Measurements from ENCODE around the gene NECTIN4. TPM values are rescaled to one million over a fixed set of nuclear protein-coding genes. Genes with fewer than 3 reads are reported as not detected.
"Not testable (repeated sequence)": the region's sequence is repeated elsewhere in the genome, so short reads cannot be mapped to it uniquely, and the experiment has no call there.

Gene NECTIN4
- total RNA-seq, 1 experiment from 2014 or later: 0.04 TPM

- Histone ChIP-seq H3K4me1 (peaks cover 5% of the 10 kb centered on the region; the same call in 1 of the 2 replicates), H3K9me3 (replicated peaks) (peaks cover 13% of the 10 kb centered on the region), H3K4me3 (peak within 1 kb of the TSS; percentile 66), H3K36me3 (peaks cover 18% of the 10 kb centered on the region), H3K27me3 (no peaks in the 10 kb centered on the region), H3K27ac (peak within 1 kb of the TSS; percentile 83)
- DNase-seq: peak; percentile 92 to 96
These were observed 43.4 kb downstream of the NECTIN4 start, which contains the start of gene USF1 for GRCh38 chr1:161045736-161046604. TSS of gene USF1 (minus strand) at chr1:161045977. CDS start at chr1:161043275, 2,702 bp downstream.

GRCh38 chr1:161044908-161045735 is 44.2 kb downstream of the NECTIN4 start:
- Histone ChIP-seq H3K36me3 (peaks cover 26% of the 10 kb centered on the region), H3K4me1 (peaks cover 5% of the 10 kb centered on the region; the same call in 1 of the 2 replicates), H3K27ac (peak overlapping the region; percentile 83), H3K27me3 (no peaks in the 10 kb centered on the region), H3K9me3 (replicated peaks) (peaks cover 13% of the 10 kb centered on the region), H3K4me3 (peak overlapping the region; percentile 66)
- peak; percentile 85 to 88 for DNase-seq

GRCh38 chr1:161044535-161044907 is 44.8 kb downstream of the NECTIN4 start:
- peak overlapping the region; percentile 83 for H3K27ac ChIP-seq
- DNase-seq: no peak
- H3K4me3 ChIP-seq: peak overlapping the region; percentile 66
- peaks cover 11% of the 10 kb centered on the region for H3K9me3 ChIP-seq (replicated peaks)
- no peaks in the 10 kb centered on the region for H3K27me3 ChIP-seq
- H3K36me3 ChIP-seq: peaks cover 32% of the 10 kb centered on the region
- peaks cover 5% of the 10 kb centered on the region; the same call in 1 of the 2 replicates for H3K4me1 ChIP-seq

- peaks cover 5% of the 10 kb centered on the region; the same call in 1 of the 2 replicates for H3K4me1 ChIP-seq
- H3K9me3 ChIP-seq (replicated peaks): no peaks in the 10 kb centered on the region
- no peak for DNase-seq
- H3K36me3 ChIP-seq: peaks cover 35% of the 10 kb centered on the region
- no peak overlapping the region for H3K4me3 ChIP-seq
- no peaks in the 10 kb centered on the region for H3K27me3 ChIP-seq
- no peak overlapping the region for H3K27ac ChIP-seq
These were observed 49.8 kb downstream of the NECTIN4 start for GRCh38 chr1:161039546-161039945.

GRCh38 chr1:161039154-161039545 is 50.2 kb downstream of the NECTIN4 start:
- peaks cover 2% of the 10 kb centered on the region; the same call in 1 of the 2 replicates for H3K4me1 ChIP-seq
- no peak overlapping the region for H3K4me3 ChIP-seq
- no peak for DNase-seq
- H3K9me3 ChIP-seq (replicated peaks): no peaks in the 10 kb centered on the region
- H3K36me3 ChIP-seq: peaks cover 35% of the 10 kb centered on the region
- H3K27ac ChIP-seq: no peak overlapping the region
- no peaks in the 10 kb centered on the region for H3K27me3 ChIP-seq

- H3K4me1 ChIP-seq: no peaks in the 10 kb centered on the region
- H3K36me3 ChIP-seq: peaks cover 35% of the 10 kb centered on the region
- H3K27ac ChIP-seq: no peak within 1 kb of the TSS
- no peak for DNase-seq
- H3K27me3 ChIP-seq: no peaks in the 10 kb centered on the region
- H3K4me3 ChIP-seq: no peak within 1 kb of the TSS
- H3K9me3 ChIP-seq (replicated peaks): no peaks in the 10 kb centered on the region
These were observed 50.7 kb downstream of the NECTIN4 start, which contains the start of gene TSTD1 for GRCh38 chr1:161038523-161039153. TSS of gene TSTD1 (minus strand) at chr1:161038964. CDS start at chr1:161038889, 75 bp downstream.

- Histone ChIP-seq H3K4me1 (no peaks in the 10 kb centered on the region), H3K9me3 (replicated peaks) (no peaks in the 10 kb centered on the region), H3K27me3 (no peaks in the 10 kb centered on the region), H3K4me3 (no peak overlapping the region), H3K36me3 (peaks cover 32% of the 10 kb centered on the region), H3K27ac (no peak overlapping the region)
- no peak for DNase-seq
These were observed 51.5 kb downstream of the NECTIN4 start for GRCh38 chr1:161037661-161038522.

GRCh38 chr1:161033751-161034150 is 55.6 kb downstream of the NECTIN4 start:
- Histone ChIP-seq H3K4me1 (no peaks in the 10 kb centered on the region), H3K9me3 (replicated peaks) (no peaks in the 10 kb centered on the region), H3K4me3 (no peak overlapping the region), H3K36me3 (no peaks in the 10 kb centered on the region), H3K27me3 (no peaks in the 10 kb centered on the region), H3K27ac (no peak overlapping the region)
- DNase-seq: no peak

- DNase-seq: no peak
These were observed 56.9 kb downstream of the NECTIN4 start for GRCh38 chr1:161032409-161032808.

GRCh38 chr1:161031874-161032273 is 57.5 kb downstream of the NECTIN4 start:
- no peaks in the 10 kb centered on the region for H3K27me3 ChIP-seq
- H3K4me3 ChIP-seq: no peak overlapping the region
- H3K4me1 ChIP-seq: no peaks in the 10 kb centered on the region
- H3K9me3 ChIP-seq (replicated peaks): no peaks in the 10 kb centered on the region
- DNase-seq: no peak
- no peaks in the 10 kb centered on the region for H3K36me3 ChIP-seq
- H3K27ac ChIP-seq: no peak overlapping the region

More at GRCh38 chr1:161032409-161032808, 56.9 kb downstream of the NECTIN4 start:
- H3K27me3 ChIP-seq: no peaks in the 10 kb centered on the region
- H3K4me1 ChIP-seq: no peaks in the 10 kb centered on the region
- no peak overlapping the region for H3K4me3 ChIP-seq
- no peak overlapping the region for H3K27ac ChIP-seq
- no peaks in the 10 kb centered on the region for H3K36me3 ChIP-seq
- H3K9me3 ChIP-seq (replicated peaks): no peaks in the 10 kb centered on the region

- H3K9me3 ChIP-seq (replicated peaks); H3K36me3 ChIP-seq; H3K4me3 ChIP-seq; H3K4me1 ChIP-seq; H3K27me3 ChIP-seq; H3K27ac ChIP-seq; DNase-seq: not testable (repeated sequence)
These were observed 59.9 kb downstream of the NECTIN4 start for GRCh38 chr1:161029466-161029865.

- H3K27ac ChIP-seq; H3K4me3 ChIP-seq; H3K9me3 ChIP-seq (replicated peaks); H3K4me1 ChIP-seq; H3K36me3 ChIP-seq; H3K27me3 ChIP-seq; DNase-seq: not testable (repeated sequence)
These were observed 62.4 kb downstream of the NECTIN4 start for GRCh38 chr1:161026954-161027353.

GRCh38 chr1:161022432-161022831 is 66.9 kb downstream of the NECTIN4 start:
- not testable (repeated sequence) for H3K4me3 ChIP-seq; H3K27ac ChIP-seq; H3K36me3 ChIP-seq; H3K4me1 ChIP-seq; DNase-seq; H3K9me3 ChIP-seq (replicated peaks); H3K27me3 ChIP-seq

GRCh38 chr1:161021970-161022353 is 67.4 kb downstream of the NECTIN4 start:
- Histone ChIP-seq H3K36me3 (no peaks in the 10 kb centered on the region), H3K9me3 (replicated peaks) (no peaks in the 10 kb centered on the region), H3K4me3 (no peak overlapping the region), H3K27me3 (no peaks in the 10 kb centered on the region), H3K4me1 (no peaks in the 10 kb centered on the region), H3K27ac (no peak overlapping the region)
- DNase-seq: no peak
